K562 (cell line): Measurements from ENCODE around the gene ISLR2. TPM values are rescaled to one million over a fixed set of nuclear protein-coding genes. Genes with fewer than 3 reads are reported as not detected.

ENCODE experiments used
- ATAC-seq: fragments of 200-7000 bp; cut with Tn5 transposase; 3 replicates; pipeline ENCODE4 v1.9.1; 2020; ENCODE audit warnings: moderate library complexity
- BruUV-seq: library from RNA; stranded (reverse); fragments of 400-500 nt; replicated peaks from 2 replicates; lab custom pipeline; 2021; lab: Mats Ljungman, UMichigan
- CTCF ChIA-PET: fragments of 300-600 bp; formaldehyde crosslinking; extraction: SDS; loops from one replicate; lab custom pipeline; 2021; ENCODE audit warnings: low intra/inter-chr PET ratio; lab: Yijun Ruan, JAX
- POLR2A ChIA-PET: fragments of 300-600, 350-650 bp; sonication (Branson Sonifier 250); formaldehyde crosslinking; extraction: SDS; loops from one replicate; lab custom pipeline; 2021; ENCODE audit warnings: antibody characterized with exemption, inconsistent platforms; lab: Yijun Ruan, JAX
- DNase-seq, 4 experiments: peaks; one replicate each; pipeline versions ENCODE4 v3.0.0 to v3.0.0-alpha.2; 2011 to 2018; ENCODE audit warnings: low spot score in 3 of 4, mixed read lengths in 3 of 4; ENCODE audit errors: extremely low read depth in 1 of 4
- FAIRE-seq: peaks from 2 replicates; lab custom pipeline; 2011; peaks lifted over from hg19 to GRCh38; lab: Jason Lieb, UNC
- H2AFZ ChIP-seq: 2 replicates; pipeline ENCODE4 v1.6.0; 2011; ENCODE audit warnings: low read depth, low read length, control low read depth, inconsistent platforms
- H3K27ac ChIP-seq: fragments of 200-600 bp; 3 replicates; pipeline ENCODE4 v1.8.0; 2011; ENCODE audit warnings: low read depth, mild to moderate bottlenecking, control low read depth, inconsistent platforms, low read length, moderate library complexity, mixed read lengths; ENCODE audit errors: extremely low read depth
- H3K27me3 ChIP-seq, 2 experiments: fragments of 300-600 bp in 1 of 2; 2 replicates in 1 of 2; 3 replicates in 1 of 2; pipeline versions ENCODE4 v1.6.0 to v1.8.0; 2011; ENCODE audit warnings: inconsistent platforms in 2 of 2, low read length in 2 of 2, mild to moderate bottlenecking in 1 of 2, mixed read lengths in 1 of 2, moderate library complexity in 1 of 2; ENCODE audit not compliant: control insufficient read depth in 2 of 2, insufficient read depth in 2 of 2
- H3K36me3 ChIP-seq: fragments of 300-600 bp; 3 replicates; pipeline ENCODE4 v1.8.0; 2011; ENCODE audit warnings: mild to moderate bottlenecking, low read length, inconsistent platforms; ENCODE audit not compliant: control insufficient read depth, insufficient read depth
- H3K4me1 ChIP-seq, 2 experiments: fragments of 200-600 bp in 1 of 2; replicated peaks in 1 of 2; 2 replicates in 1 of 2; 3 replicates in 1 of 2; pipeline versions ENCODE4 v1.5.1 to v1.8.0; 2011; ENCODE audit warnings: inconsistent platforms in 2 of 2, low read length in 2 of 2, mild to moderate bottlenecking in 1 of 2, mixed read lengths in 1 of 2, moderate library complexity in 1 of 2; ENCODE audit not compliant: control insufficient read depth in 2 of 2, insufficient read depth in 2 of 2
- H3K4me2 ChIP-seq: 2 replicates; pipeline ENCODE4 v1.6.1; 2011; ENCODE audit warnings: low read length, control low read depth, inconsistent platforms, mixed read lengths; ENCODE audit not compliant: insufficient read depth
- H3K4me3 ChIP-seq: fragments of 200-600 bp; sonication (generic), shearing (Covaris generic); 2 replicates; pipeline ENCODE4 v1.5.1; 2016; ENCODE audit warnings: control low read depth, inconsistent platforms
- H3K79me2 ChIP-seq: fragments of 200-600 bp; 3 replicates; pipeline ENCODE4 v1.8.0; 2011; ENCODE audit warnings: low read length, inconsistent platforms; ENCODE audit not compliant: control insufficient read depth, insufficient read depth
- H3K9ac ChIP-seq, 2 experiments: 2 replicates each; pipeline versions ENCODE4 v1.6.0 to v1.6.1; 2011; ENCODE audit warnings: low read depth in 2 of 2, low read length in 2 of 2, control low read depth in 1 of 2, inconsistent platforms in 1 of 2, mild to moderate bottlenecking in 1 of 2, mixed read lengths in 1 of 2; ENCODE audit not compliant: insufficient read depth in 1 of 2
- H3K9me1 ChIP-seq: one replicate; pipeline ENCODE4 v1.6.0; 2011; ENCODE audit warnings: inconsistent platforms, mild to moderate bottlenecking, low read length, moderate library complexity; ENCODE audit not compliant: control insufficient read depth, insufficient read depth
- H3K9me3 ChIP-seq: replicated peaks from 2 replicates; pipeline ENCODE4 v1.5.1; 2011; ENCODE audit warnings: low read depth, low read length, inconsistent platforms; ENCODE audit not compliant: control insufficient read depth, insufficient read depth
- H4K20me1 ChIP-seq: replicated peaks from 2 replicates; pipeline ENCODE4 v1.6.1; 2011; ENCODE audit warnings: low read length, inconsistent platforms, mixed read lengths; ENCODE audit not compliant: control insufficient read depth, insufficient read depth
- ARID4B ChIP-seq: sonication (generic); formaldehyde crosslinking; IDR thresholded peaks from 2 replicates; pipeline ENCODE4 v1.8.0; 2022; ENCODE audit warnings: mild to moderate bottlenecking, missing genetic modification reagents
- FOXA1 ChIP-seq: fragments of 450-650 bp; IDR thresholded peaks from 2 replicates; pipeline ENCODE4 v1.6.1; 2016; ENCODE audit warnings: mild to moderate bottlenecking, borderline replicate concordance
- HEY1 ChIP-seq: fragments of 250-450 bp; sonication (Bioruptor Pico); IDR thresholded peaks from 2 replicates; pipeline ENCODE4 v1.5.0; 2020; ENCODE audit warnings: mild to moderate bottlenecking, moderate library complexity, borderline replicate concordance
- KLF10 ChIP-seq: fragments of 250-450 bp; sonication (Bioruptor Pico); IDR thresholded peaks from 2 replicates; pipeline ENCODE4 v1.6.1; 2021; ENCODE audit warnings: matching md5 sums
- POU5F1 ChIP-seq: fragments of 150-350 bp; IDR thresholded peaks from 2 replicates; pipeline ENCODE4 v1.6.1; 2014; ENCODE audit warnings: borderline replicate concordance, low read length, low read depth, mild to moderate bottlenecking; ENCODE audit not compliant: partially characterized antibody
- RBBP5 ChIP-seq: fragments of 200-600 bp; sonication (generic); IDR thresholded peaks from 2 replicates; pipeline ENCODE4 v1.6.1; 2012; ENCODE audit warnings: borderline replicate concordance, mild to moderate bottlenecking, low read length, control low read depth, inconsistent platforms; ENCODE audit not compliant: insufficient read depth, poor library complexity, severe bottlenecking
- SP1 ChIP-seq: sonication (generic); formaldehyde crosslinking; IDR thresholded peaks from 2 replicates; pipeline ENCODE4 v1.8.1; 2022; ENCODE audit warnings: mild to moderate bottlenecking, missing genetic modification reagents
- SUPT5H ChIP-seq: fragments of 450-650 bp; IDR thresholded peaks from 2 replicates; pipeline ENCODE4 v1.6.1; 2016
- ZNF140 ChIP-seq: fragments of 250-450 bp; sonication (Bioruptor Pico); IDR thresholded peaks from 2 replicates; pipeline ENCODE4 v1.8.0; 2021; ENCODE audit warnings: moderate library complexity, mild to moderate bottlenecking, inconsistent platforms
- ZNF408 ChIP-seq: fragments of 250-450 bp; sonication (Bioruptor Pico); IDR thresholded peaks from 2 replicates; pipeline ENCODE4 v1.4.0; 2020; ENCODE audit warnings: low read depth, mild to moderate bottlenecking, moderate library complexity
- ZNF583 ChIP-seq: fragments of 250-450 bp; sonication (Bioruptor Pico); IDR thresholded peaks from 2 replicates; pipeline ENCODE4 v1.4.0; 2020
- ZNF639 ChIP-seq, 2 experiments: fragments of 200-800 bp in 1 of 2; sonication (Bioruptor generic) in 1 of 2; sonication (generic) in 1 of 2; formaldehyde crosslinking in 1 of 2; IDR thresholded peaks in 1 of 2; conservative IDR thresholded peaks in 1 of 2; 2 replicates each; pipeline versions ENCODE4 v1.5.0 to v1.6.1; 2016 to 2020; ENCODE audit warnings: missing compliant biosample characterization in 1 of 2, missing genetic modification characterization in 1 of 2, missing genetic modification reagents in 1 of 2
- WGBS: fragments of 100-300 bp; shearing (Covaris generic); methylation state at CpG from one replicate; pipeline ENCODE4 v1.1.6; 2016; ENCODE audit warnings: low coverage, mixed read lengths; ENCODE audit not compliant: insufficient coverage; ENCODE audit errors: missing lambda C conversion rate; 5-methylcytosine and 5-hydroxymethylcytosine counted together
- in situ Hi-C: fragments of 300-500 bp; cut with MboI; formaldehyde crosslinking; loops from 4 replicates; pipeline ENCODE4 v1.15.0; 2018; ENCODE audit warnings: inconsistent platforms, mixed read lengths
- intact Hi-C: fragments of 100-400 bp; cut with micrococcal nuclease; formaldehyde crosslinking; loops from 2 replicates; pipeline ENCODE4 v1.14.2; 2022
- polyA plus RNA-seq, 8 experiments: library from polyadenylated mRNA; depleted of rRNA in 4 of 8; stranded (reverse) in 5 of 8; unstranded in 3 of 8; fragments of >200 nt; fragmentation: Nextera tagmentation in 2 of 8; fragmentation: Illumina TruSeq in 1 of 8; extraction: Ambion mirVana in 2 of 8; extraction: Trizol in 1 of 8; gene quantifications; 2 replicates each; pipeline versions ENCODE4 v1.2.1 to v1.2.3, GENCODE V29; 2011 to 2014; ENCODE audit warnings: inconsistent platforms in 1 of 8, missing spikeins in 1 of 8
- total RNA-seq, 7 experiments: library from RNA; depleted of rRNA in 6 of 7; stranded (reverse); fragments of >200 nt in 6 of 7; fragmentation: Illumina TruSeq in 2 of 7; extraction: Trizol in 2 of 7; gene quantifications; 2 replicates each; pipeline versions ENCODE4 v1.2.1 to v1.2.3, GENCODE V29; 2011 to 2021; ENCODE audit warnings: low replicate concordance in 1 of 7
- TF ChIP-seq, protein P1 (sequence below): fragments of 450-650 bp; formaldehyde crosslinking; IDR thresholded peaks from 2 replicates; pipeline ENCODE4 v1.4.0; 2020; ENCODE audit warnings: mild to moderate bottlenecking, moderate library complexity

Gene ISLR2
- total and polyA plus RNA-seq, 9 of the 15 experiments (the other 6 are each of a cell fraction or from before 2014, with no cell fraction given), result not detected

DNA sequence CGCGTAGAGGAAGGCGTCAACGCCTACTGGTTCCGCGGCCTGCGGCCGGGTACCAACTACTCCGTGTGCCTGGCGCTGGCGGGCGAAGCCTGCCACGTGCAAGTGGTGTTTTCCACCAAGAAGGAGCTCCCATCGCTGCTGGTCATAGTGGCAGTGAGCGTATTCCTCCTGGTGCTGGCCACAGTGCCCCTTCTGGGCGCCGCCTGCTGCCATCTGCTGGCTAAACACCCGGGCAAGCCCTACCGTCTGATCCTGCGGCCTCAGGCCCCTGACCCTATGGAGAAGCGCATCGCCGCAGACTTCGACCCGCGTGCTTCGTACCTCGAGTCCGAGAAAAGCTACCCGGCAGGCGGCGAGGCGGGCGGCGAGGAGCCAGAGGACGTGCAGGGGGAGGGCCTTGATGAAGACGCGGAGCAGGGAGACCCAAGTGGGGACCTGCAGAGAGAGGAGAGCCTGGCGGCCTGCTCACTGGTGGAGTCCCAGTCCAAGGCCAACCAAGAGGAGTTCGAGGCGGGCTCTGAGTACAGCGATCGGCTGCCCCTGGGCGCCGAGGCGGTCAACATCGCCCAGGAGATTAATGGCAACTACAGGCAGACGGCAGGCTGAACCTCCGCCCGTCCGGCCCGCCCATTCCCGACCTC lies 4.1 kb downstream of the ISLR2 start:
- ATAC-seq, result no peak
- Histone ChIP-seq H3K4me1 (peaks cover 0 to 13% of the 10 kb centered on the region in 2 experiments; a peak in 2 of 5 replicates), H4K20me1 (no peaks in the 10 kb centered on the region), H3K79me2 (no peaks in the 10 kb centered on the region), H3K27ac (no peak overlapping the region), H3K4me2 (no peak overlapping the region), H2AFZ (no peak overlapping the region), H3K9me1 (no peaks in the 10 kb centered on the region), H3K27me3 (peaks cover 36 to 56% of the 10 kb centered on the region in 2 experiments), H3K9me3 (no peaks in the 10 kb centered on the region), H3K9ac (no peak overlapping the region), H3K4me3 (no peak overlapping the region), H3K36me3 (no peaks in the 10 kb centered on the region)
- ChIA-PET CTCF (no interaction called here), POLR2A (no interaction called here)
- intact Hi-C loops, result no loop called here
- FAIRE-seq, result no peak
- WGBS, result 58% methylated on average over 18 of the region's 53 CpGs
- BruUV-seq, result no TSS peak
- in situ Hi-C loops, result loop anchor here (25.0 kb wide), 1 partner anchor 1153 kb away; the partner anchor contains the start of gene GOLGA6D
- DNase-seq, result no peak
- no peak for TF ChIP-seq ZNF639 (CRISPR knock-in tag; conservative IDR thresholded peaks at IDR 0.05 in 1 of 2, IDR thresholded peaks at IDR 0.05 in 1 of 2)
- no peak for TF ChIP-seq POU5F1
- TF ChIP-seq ZNF140 (CRISPR knock-in tag), result no peak
- TF ChIP-seq ZNF408, result no peak
- no peak for TF ChIP-seq SUPT5H
- TF ChIP-seq, protein P1, sequence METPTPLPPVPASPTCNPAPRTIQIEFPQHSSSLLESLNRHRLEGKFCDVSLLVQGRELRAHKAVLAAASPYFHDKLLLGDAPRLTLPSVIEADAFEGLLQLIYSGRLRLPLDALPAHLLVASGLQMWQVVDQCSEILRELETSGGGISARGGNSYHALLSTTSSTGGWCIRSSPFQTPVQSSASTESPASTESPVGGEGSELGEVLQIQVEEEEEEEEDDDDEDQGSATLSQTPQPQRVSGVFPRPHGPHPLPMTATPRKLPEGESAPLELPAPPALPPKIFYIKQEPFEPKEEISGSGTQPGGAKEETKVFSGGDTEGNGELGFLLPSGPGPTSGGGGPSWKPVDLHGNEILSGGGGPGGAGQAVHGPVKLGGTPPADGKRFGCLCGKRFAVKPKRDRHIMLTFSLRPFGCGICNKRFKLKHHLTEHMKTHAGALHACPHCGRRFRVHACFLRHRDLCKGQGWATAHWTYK (CRISPR knock-in tag), result no peak
- no peak for TF ChIP-seq ZNF583 (CRISPR knock-in tag)
- TF ChIP-seq HEY1 (CRISPR knock-in tag), result no peak
- TF ChIP-seq KLF10 (CRISPR knock-in tag), result no peak
- no peak for TF ChIP-seq FOXA1
- no peak for TF ChIP-seq SP1 (CRISPR knock-in tag)
- TF ChIP-seq ARID4B (CRISPR knock-in tag), result no peak
- no peak for TF ChIP-seq RBBP5
